NB4 (cell line): Measurements from ENCODE around the gene ZDHHC13.

Experiments used
- DNase-seq: peaks from one replicate; pipeline ENCODE4 v3.0.0; 2010; ENCODE audit warnings: low read depth
- H3K4me3 ChIP-seq: one replicate; pipeline ENCODE4 v1.5.1; 2011; ENCODE audit warnings: mild to moderate bottlenecking, low read depth, low read length, moderate library complexity
- MYC ChIP-seq: IDR thresholded peaks from 2 replicates; pipeline ENCODE4 v1.6.1; 2011; ENCODE audit warnings: low read depth, low read length
- POLR2A ChIP-seq: IDR thresholded peaks from 2 replicates; pipeline ENCODE4 v1.6.1; 2011; ENCODE audit warnings: mild to moderate bottlenecking; ENCODE audit not compliant: insufficient read length; ENCODE audit errors: extremely low read depth
- TF ChIP-seq, protein P1 (sequence below): IDR thresholded peaks from 2 replicates; pipeline ENCODE4 v1.6.1; 2011; ENCODE audit warnings: low read depth, low read length
- TF ChIP-seq, protein P2 (sequence below): IDR thresholded peaks from one replicate; pipeline ENCODE4 v1.5.1; 2012; ENCODE audit warnings: low read depth, low read length

ZDHHC13 gene, protein sequence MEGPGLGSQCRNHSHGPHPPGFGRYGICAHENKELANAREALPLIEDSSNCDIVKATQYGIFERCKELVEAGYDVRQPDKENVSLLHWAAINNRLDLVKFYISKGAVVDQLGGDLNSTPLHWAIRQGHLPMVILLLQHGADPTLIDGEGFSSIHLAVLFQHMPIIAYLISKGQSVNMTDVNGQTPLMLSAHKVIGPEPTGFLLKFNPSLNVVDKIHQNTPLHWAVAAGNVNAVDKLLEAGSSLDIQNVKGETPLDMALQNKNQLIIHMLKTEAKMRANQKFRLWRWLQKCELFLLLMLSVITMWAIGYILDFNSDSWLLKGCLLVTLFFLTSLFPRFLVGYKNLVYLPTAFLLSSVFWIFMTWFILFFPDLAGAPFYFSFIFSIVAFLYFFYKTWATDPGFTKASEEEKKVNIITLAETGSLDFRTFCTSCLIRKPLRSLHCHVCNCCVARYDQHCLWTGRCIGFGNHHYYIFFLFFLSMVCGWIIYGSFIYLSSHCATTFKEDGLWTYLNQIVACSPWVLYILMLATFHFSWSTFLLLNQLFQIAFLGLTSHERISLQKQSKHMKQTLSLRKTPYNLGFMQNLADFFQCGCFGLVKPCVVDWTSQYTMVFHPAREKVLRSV

DNA sequence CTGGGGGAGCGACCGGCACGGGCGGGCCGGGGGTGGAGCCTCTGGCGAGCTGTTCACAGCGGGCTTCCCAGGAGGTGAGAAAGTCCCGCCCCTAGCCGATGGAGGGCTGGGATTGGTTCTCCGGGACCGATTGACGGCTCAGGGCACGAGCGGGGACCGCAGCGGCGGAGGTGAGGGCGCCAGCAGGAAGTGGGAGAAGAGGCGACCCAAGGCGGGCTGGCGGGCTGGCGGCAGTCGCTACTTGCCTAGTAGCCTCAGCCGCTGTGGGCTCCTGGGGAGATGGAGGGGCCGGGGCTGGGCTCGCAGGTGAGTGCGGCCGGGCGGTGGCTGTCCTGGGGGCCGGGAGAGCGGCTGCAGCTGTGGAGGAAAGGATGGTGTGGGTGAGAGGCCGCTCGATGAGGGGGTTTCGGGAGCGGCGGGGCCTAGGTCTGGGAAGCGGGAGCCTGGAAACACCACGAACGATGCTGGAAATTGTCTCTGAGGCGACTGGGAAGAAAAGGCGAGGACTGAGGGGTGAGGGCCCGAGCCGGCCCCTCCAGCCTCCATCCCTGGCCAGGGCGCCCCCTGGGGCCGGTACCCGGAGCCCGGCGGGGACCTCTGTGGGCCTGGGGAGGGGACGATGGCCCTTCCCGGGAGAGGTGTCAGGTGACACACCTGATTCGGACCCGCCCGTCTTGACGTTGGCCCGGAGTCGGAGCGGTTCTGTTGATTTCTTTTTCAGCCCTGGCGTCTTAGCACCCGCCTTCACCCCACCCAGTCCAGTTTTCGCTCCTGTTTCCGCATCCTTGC, at the start of gene ZDHHC13:
TSS of gene ZDHHC13 (plus strand) at position 198 of the 789 bp plus-strand sequence. CDS start at position 280, 82 bp downstream.
- H3K4me3 ChIP-seq: peak within 1 kb of the TSS; percentile 69
- peak; percentile 93 for DNase-seq

DNA sequence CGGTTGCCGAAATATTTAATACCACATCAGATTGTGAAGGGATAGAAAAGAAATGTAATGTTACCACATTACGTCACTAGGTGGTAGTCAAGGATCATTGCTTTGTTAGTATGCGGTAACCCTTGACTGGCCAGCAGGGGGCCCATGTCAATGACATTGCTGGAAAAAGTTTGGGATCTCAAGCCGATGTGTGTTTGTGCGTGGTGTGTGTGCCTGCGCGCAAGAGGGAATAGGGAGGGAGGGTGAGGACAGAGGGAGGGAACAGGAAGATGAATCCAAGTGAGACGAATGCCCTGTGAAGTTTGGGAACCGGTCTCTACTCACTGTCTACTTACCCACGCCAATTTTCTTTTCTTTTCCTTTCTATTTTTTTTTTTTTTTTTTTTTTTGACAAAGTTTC, 45.7 kb upstream of the ZDHHC13 start:
- TF ChIP-seq, protein P1, sequence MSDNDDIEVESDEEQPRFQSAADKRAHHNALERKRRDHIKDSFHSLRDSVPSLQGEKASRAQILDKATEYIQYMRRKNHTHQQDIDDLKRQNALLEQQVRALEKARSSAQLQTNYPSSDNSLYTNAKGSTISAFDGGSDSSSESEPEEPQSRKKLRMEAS: no peak
- TF ChIP-seq, protein P2, sequence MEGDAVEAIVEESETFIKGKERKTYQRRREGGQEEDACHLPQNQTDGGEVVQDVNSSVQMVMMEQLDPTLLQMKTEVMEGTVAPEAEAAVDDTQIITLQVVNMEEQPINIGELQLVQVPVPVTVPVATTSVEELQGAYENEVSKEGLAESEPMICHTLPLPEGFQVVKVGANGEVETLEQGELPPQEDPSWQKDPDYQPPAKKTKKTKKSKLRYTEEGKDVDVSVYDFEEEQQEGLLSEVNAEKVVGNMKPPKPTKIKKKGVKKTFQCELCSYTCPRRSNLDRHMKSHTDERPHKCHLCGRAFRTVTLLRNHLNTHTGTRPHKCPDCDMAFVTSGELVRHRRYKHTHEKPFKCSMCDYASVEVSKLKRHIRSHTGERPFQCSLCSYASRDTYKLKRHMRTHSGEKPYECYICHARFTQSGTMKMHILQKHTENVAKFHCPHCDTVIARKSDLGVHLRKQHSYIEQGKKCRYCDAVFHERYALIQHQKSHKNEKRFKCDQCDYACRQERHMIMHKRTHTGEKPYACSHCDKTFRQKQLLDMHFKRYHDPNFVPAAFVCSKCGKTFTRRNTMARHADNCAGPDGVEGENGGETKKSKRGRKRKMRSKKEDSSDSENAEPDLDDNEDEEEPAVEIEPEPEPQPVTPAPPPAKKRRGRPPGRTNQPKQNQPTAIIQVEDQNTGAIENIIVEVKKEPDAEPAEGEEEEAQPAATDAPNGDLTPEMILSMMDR: peak; percentile 97
- TF ChIP-seq POLR2A (no peak), MYC (no peak)
- no peak overlapping the region for H3K4me3 ChIP-seq
- peak; percentile 78 for DNase-seq

More for the DNA sequence above, at the start of gene ZDHHC13:
- TF ChIP-seq, protein P1: no peak
- TF ChIP-seq, protein P2: peak; percentile 27
- 0 out of 2 replicates have a peak, but pooled peaks have one; percentile 19 for TF ChIP-seq MYC
- TF ChIP-seq POLR2A: peak; percentile 46

DNA sequence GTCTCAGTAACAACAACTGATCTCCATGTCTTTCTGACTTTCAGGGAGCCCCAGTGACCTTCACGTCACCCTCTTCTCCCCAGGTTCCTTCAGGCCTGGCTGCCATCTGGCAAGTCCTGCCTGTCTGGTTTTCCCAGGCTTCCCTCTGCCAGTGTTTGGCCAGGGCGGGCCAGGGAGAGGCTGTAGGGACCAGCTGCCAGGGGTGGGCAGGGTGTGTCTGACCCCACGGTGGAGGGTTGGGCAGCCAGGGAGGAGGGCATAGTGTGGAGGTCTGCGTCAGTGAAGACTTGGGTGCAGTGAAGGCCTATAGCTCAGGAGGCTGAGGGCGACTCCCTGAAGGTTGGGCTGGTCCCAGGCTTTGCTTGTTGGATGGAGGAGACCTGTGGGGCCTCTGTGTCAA, 44.5 kb upstream of the ZDHHC13 start:
- H3K4me3 ChIP-seq: no peak overlapping the region
- DNase-seq: no peak
- TF ChIP-seq, protein P1: no peak
- TF ChIP-seq POLR2A: no peak
- TF ChIP-seq, protein P2: no peak
- no peak for TF ChIP-seq MYC

DNA sequence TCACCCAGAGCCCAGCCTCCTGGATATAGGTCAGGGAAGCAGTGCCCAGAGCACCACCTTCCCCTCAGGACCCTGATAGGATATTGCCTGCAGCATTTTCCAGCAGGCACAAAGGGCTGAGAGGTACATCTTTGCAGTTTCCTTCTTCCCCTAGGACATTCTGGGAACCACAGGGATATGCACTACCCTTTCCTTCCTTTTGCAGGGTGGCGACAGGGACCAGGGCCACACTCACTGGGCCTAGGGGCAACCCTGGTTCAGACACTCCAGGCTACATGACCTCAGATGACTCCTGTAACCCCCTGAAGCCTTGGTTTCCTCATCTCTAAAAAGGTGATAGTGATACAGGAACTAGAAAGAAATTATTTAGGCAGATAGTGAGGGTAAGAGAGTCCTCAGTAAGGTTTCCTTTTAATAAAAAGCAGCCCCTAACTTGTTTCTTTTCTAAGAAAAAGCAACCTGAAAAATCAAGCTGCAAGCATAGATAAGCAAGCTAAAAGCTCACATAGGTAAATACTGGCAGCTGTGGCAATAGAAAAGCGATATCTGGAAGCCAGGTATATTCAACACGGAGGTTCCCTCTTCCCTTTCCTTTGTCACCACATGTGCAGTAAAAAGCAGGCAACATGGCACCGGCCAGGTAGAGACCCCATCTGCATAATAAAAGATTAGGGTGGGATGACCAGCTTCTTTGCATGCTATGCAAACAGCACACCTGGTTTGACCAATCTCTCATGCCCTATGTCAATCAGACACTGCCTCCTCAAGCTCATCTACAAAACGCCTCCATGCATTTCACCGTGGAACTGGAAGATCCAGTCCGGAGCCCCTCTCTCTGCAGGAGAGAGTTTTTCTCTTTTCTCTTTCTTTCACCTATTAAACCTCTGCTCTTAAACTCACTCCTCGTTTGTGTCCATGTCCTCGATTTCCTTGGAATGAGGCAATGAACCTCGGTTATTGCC, 43.2 kb upstream of the ZDHHC13 start:
- TF ChIP-seq, protein P2: no peak
- TF ChIP-seq, protein P1: no peak
- DNase-seq: no peak
- no peak overlapping the region for H3K4me3 ChIP-seq

DNA sequence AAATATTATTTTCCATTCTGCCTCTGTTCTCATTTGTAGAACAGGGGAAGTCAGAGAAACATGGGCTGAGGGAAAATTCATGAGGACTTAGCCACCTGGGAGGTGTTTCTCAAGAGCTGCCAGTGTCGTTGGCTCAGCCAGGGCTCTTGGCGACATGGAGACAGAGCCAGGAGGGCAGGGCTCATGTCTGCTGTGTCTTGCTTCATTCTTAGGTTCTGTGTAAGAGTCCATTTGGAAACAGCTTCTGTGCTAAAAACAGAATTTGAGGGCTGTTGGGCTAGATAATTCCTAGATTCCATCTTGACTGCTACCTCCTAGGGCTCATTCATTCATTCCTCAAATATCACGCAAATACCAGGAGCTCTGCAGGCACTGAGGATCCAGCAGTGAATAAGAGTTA, 41.3 kb upstream of the ZDHHC13 start:
- no peak for DNase-seq
- H3K4me3 ChIP-seq: no peak overlapping the region
- TF ChIP-seq MYC: no peak
- TF ChIP-seq, protein P1: no peak
- TF ChIP-seq, protein P2: no peak
- no peak for TF ChIP-seq POLR2A
